ENCODE results near the gene PHOX2A. TPM values are rescaled to one million over a fixed set of nuclear protein-coding genes. Genes with fewer than 3 reads are reported as not detected.

PHOX2A gene
- total RNA-seq, 1 experiment from 2014 or later = not detected

- Histone ChIP-seq H3K4me2 (no peak overlapping the region), H3K4me3 (no peak overlapping the region), H4K20me1 (ENCODE audit: insufficient read depth) (no peaks in the 10 kb centered on the region), H3K9me3 (ENCODE audit: insufficient read depth, low read depth) (no peaks in the 10 kb centered on the region), H3K9me2 (ENCODE audit: insufficient read depth) (no peaks in the 10 kb centered on the region; the same call in 1 of the 2 replicates), H3K27me3 (ENCODE audit: insufficient read depth, low read depth) (peaks cover 18% of the 10 kb centered on the region; the same call in 1 of the 2 replicates), H3K4me1 (replicated peaks; ENCODE audit: insufficient read depth) (no peaks in the 10 kb centered on the region), H2AFZ (no peak overlapping the region), H3K79me2 (ENCODE audit: low read depth) (no peaks in the 10 kb centered on the region), H3F3A (ENCODE audit: insufficient read depth, low read depth) (no peaks in the 10 kb centered on the region), H3K27ac (no peak overlapping the region), H3K36me3 (ENCODE audit: low read depth) (no peaks in the 10 kb centered on the region)
- POLR2A ChIA-PET (ENCODE audit: unreplicated experiment) = no interaction called here
- CTCF ChIA-PET = no interaction called here
- no TSS peak for BruUV-seq (replicated peaks)
- no peak for TF ChIP-seq EZH2 (IDR thresholded peaks at IDR 0.05; ENCODE audit: low read depth)
- no peak for TF ChIP-seq CTCF (conservative IDR thresholded peaks at IDR 0.05)
- intact Hi-C loops (cut with micrococcal nuclease; ENCODE audit: unreplicated experiment) = no loop called here
- no peak for DNase-seq
Measured at GRCh38 chr11:72259490-72259889, 15.5 kb upstream of the PHOX2A start.

- Histone ChIP-seq H3F3A (ENCODE audit: insufficient read depth, low read depth) (no peaks in the 10 kb centered on the region), H3K79me2 (ENCODE audit: low read depth) (no peaks in the 10 kb centered on the region), H3K4me2 (no peak overlapping the region), H3K9me3 (ENCODE audit: insufficient read depth, low read depth) (no peaks in the 10 kb centered on the region), H3K27ac (no peak overlapping the region), H3K4me3 (no peak overlapping the region), H3K27me3 (ENCODE audit: insufficient read depth, low read depth) (peaks cover 29% of the 10 kb centered on the region), H3K36me3 (ENCODE audit: low read depth) (no peaks in the 10 kb centered on the region), H3K4me1 (replicated peaks; ENCODE audit: insufficient read depth) (no peaks in the 10 kb centered on the region), H2AFZ (no peak overlapping the region), H3K9me2 (ENCODE audit: insufficient read depth) (no peaks in the 10 kb centered on the region), H4K20me1 (ENCODE audit: insufficient read depth) (no peaks in the 10 kb centered on the region)
- POLR2A ChIA-PET (ENCODE audit: unreplicated experiment) = no interaction called here
- no peak for TF ChIP-seq EZH2 (IDR thresholded peaks at IDR 0.05; ENCODE audit: low read depth)
- TF ChIP-seq CTCF (conservative IDR thresholded peaks at IDR 0.05) = no peak
- CTCF ChIA-PET = interaction anchor here (0.7 kb wide), 1 partner anchor 426 kb away, joined by 4 read pairs; no protein-coding TSS in a partner anchor
- no TSS peak for BruUV-seq (replicated peaks)
- no peak for DNase-seq
- intact Hi-C loops (cut with micrococcal nuclease; ENCODE audit: unreplicated experiment) = no loop called here
Measured at GRCh38 chr11:72257570-72257969, 13.6 kb upstream of the PHOX2A start.

- no peak for DNase-seq
- Histone ChIP-seq H4K20me1 (ENCODE audit: insufficient read depth) (no peaks in the 10 kb centered on the region), H3F3A (ENCODE audit: insufficient read depth, low read depth) (no peaks in the 10 kb centered on the region), H3K27me3 (ENCODE audit: insufficient read depth, low read depth) (peaks cover 46% of the 10 kb centered on the region), H3K4me1 (replicated peaks; ENCODE audit: insufficient read depth) (no peaks in the 10 kb centered on the region), H2AFZ (no peak overlapping the region), H3K9me3 (ENCODE audit: insufficient read depth, low read depth) (no peaks in the 10 kb centered on the region), H3K9me2 (ENCODE audit: insufficient read depth) (no peaks in the 10 kb centered on the region), H3K27ac (no peak overlapping the region), H3K4me3 (no peak overlapping the region), H3K79me2 (ENCODE audit: low read depth) (no peaks in the 10 kb centered on the region), H3K36me3 (ENCODE audit: low read depth) (no peaks in the 10 kb centered on the region), H3K4me2 (no peak overlapping the region)
- intact Hi-C loops (cut with micrococcal nuclease; ENCODE audit: unreplicated experiment) = no loop called here
- ChIA-PET POLR2A (ENCODE audit: unreplicated experiment) (interaction anchor here (0.5 to 0.6 kb wide), 2 partner anchors 12 to 145 kb away, joined by 3 read pairs; no protein-coding TSS in a partner anchor), CTCF (interaction anchor here (0.5 kb wide), 1 partner anchor 837 kb away, joined by 3 read pairs; no protein-coding TSS in a partner anchor)
- TF ChIP-seq EZH2 (IDR thresholded peaks at IDR 0.05; ENCODE audit: low read depth) = no peak
- no TSS peak for BruUV-seq (replicated peaks)
Measured at GRCh38 chr11:72254299-72254993, 10.5 kb upstream of the PHOX2A start.

Measured in PC-9 (cell line).